K562 (cell line): ENCODE measurements around the gene MT4. TPM values are rescaled to one million over a fixed set of nuclear protein-coding genes. Genes with fewer than 3 reads are reported as not detected.

ENCODE experiments used
- E2F1 ChIP-seq: sonication (generic); formaldehyde crosslinking; IDR thresholded peaks from 2 replicates; pipeline ENCODE4 v1.8.1; 2023; ENCODE audit warnings: mild to moderate bottlenecking, missing genetic modification reagents, moderate library complexity
- E2F8 ChIP-seq: fragments of 450-650 bp; IDR thresholded peaks from 2 replicates; pipeline ENCODE4 v1.7.1; 2018; ENCODE audit warnings: mild to moderate bottlenecking, low read depth; ENCODE audit not compliant: partially characterized antibody
- E4F1 ChIP-seq: fragments of 250-450 bp; sonication (Bioruptor Pico); IDR thresholded peaks from 2 replicates; pipeline ENCODE4 v1.5.0; 2021; ENCODE audit warnings: mild to moderate bottlenecking, borderline replicate concordance
- EHMT2 ChIP-seq: fragments of 450-650 bp; IDR thresholded peaks from 2 replicates; pipeline ENCODE4 v1.6.1; 2018; ENCODE audit warnings: antibody characterized with exemption
- HNRNPL ChIP-seq: fragments of 200-400 bp; formaldehyde crosslinking; IDR thresholded peaks from 2 replicates; pipeline ENCODE4 v1.6.1; 2017; ENCODE audit warnings: low read depth, mild to moderate bottlenecking, low read length
- MAX ChIP-seq: sonication (generic); formaldehyde crosslinking; IDR thresholded peaks from 2 replicates; pipeline ENCODE4 v1.9.0; 2022; ENCODE audit warnings: mild to moderate bottlenecking, missing genetic modification reagents
- SMAD1 ChIP-seq: fragments of 150-350 bp; IDR thresholded peaks from 2 replicates; pipeline ENCODE4 v1.6.1; 2014; ENCODE audit warnings: low read length, low read depth; ENCODE audit not compliant: partially characterized antibody
- SUPT5H ChIP-seq: fragments of 450-650 bp; IDR thresholded peaks from 2 replicates; pipeline ENCODE4 v1.6.1; 2016
- TBP ChIP-seq: optimal IDR thresholded peaks from 2 replicates; pipeline ENCODE3; 2011; ENCODE audit warnings: low read depth, low read length, improper control_type of control experiment
- ZFP91 ChIP-seq: sonication (generic); formaldehyde crosslinking; IDR thresholded peaks from 2 replicates; pipeline ENCODE4 v1.8.0; 2022; ENCODE audit warnings: mild to moderate bottlenecking, missing genetic modification reagents
- ZNF592 ChIP-seq: fragments of 450-650 bp; IDR thresholded peaks from 2 replicates; pipeline ENCODE4 v1.6.1; 2017; ENCODE audit warnings: antibody characterized with exemption, mild to moderate bottlenecking
- polyA plus RNA-seq, 8 experiments: library from polyadenylated mRNA; depleted of rRNA in 4 of 8; stranded (reverse) in 5 of 8; unstranded in 3 of 8; fragments of >200 nt; fragmentation: Nextera tagmentation in 2 of 8; fragmentation: Illumina TruSeq in 1 of 8; extraction: Ambion mirVana in 2 of 8; extraction: Trizol in 1 of 8; gene quantifications; 2 replicates each; pipeline versions ENCODE4 v1.2.1 to v1.2.3, GENCODE V29; 2011 to 2014; ENCODE audit warnings: inconsistent platforms in 1 of 8, missing spikeins in 1 of 8
- total RNA-seq, 7 experiments: library from RNA; depleted of rRNA in 6 of 7; stranded (reverse); fragments of >200 nt in 6 of 7; fragmentation: Illumina TruSeq in 2 of 7; extraction: Trizol in 2 of 7; gene quantifications; 2 replicates each; pipeline versions ENCODE4 v1.2.1 to v1.2.3, GENCODE V29; 2011 to 2021; ENCODE audit warnings: low replicate concordance in 1 of 7

The MT4 gene
- total and polyA plus RNA-seq, 9 of the 15 experiments (the other 6 are each of a cell fraction or from before 2014, with no cell fraction given): not detected

- TF ChIP-seq ZNF592: peak; percentile 58
- TF ChIP-seq EHMT2: no peak
- TF ChIP-seq MAX (CRISPR knock-in tag): peak; percentile 62
- TF ChIP-seq SMAD1: no peak
- TF ChIP-seq SUPT5H: peak; percentile 76
- peak; percentile 59 for TF ChIP-seq TBP
- no peak for TF ChIP-seq E2F8
- TF ChIP-seq E2F1 (CRISPR knock-in tag): no peak
- no peak for TF ChIP-seq HNRNPL
- TF ChIP-seq E4F1: no peak
- no peak for TF ChIP-seq ZFP91 (CRISPR knock-in tag)
These were observed 43.4 kb downstream of the MT4 start, which contains the start of gene MT2A (continued) for GRCh38 chr16:56608043-56608875.
